Measurements from ENCODE around the gene SSC5D.

GRCh38 chr19:55464039-55464661 is 24.1 kb upstream of the SSC5D start:
- TF ChIP-seq CTCF (IDR thresholded peaks at IDR 0.05) (no peak), POLR2A (IDR thresholded peaks at IDR 0.05) (no peak)

All from thyroid gland (tissue), 4 donors.